ENCODE measurements around the gene LRRC53.

The LRRC53 gene

DNA sequence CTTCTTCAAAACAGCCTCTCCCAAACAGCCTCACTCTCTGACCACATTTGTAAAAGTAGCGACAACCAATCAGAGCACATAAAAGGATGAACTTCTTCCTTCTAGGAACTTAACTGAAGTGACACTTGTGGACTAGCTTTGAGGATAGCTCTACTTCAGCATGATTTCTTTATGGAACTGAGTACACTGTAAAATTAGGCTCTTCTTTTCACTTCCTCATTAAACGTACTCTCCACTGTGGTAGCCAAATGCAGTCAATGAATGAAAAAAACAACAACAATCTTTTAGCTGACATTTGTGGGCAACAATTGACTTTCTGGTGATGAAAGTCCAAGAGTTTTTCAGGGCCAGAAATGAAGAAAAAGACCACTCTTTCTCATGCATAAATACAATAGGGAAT is 9.6 kb downstream of the LRRC53 start:
- H3K9me3 ChIP-seq (ENCODE audit: severe bottlenecking) = no peaks in the 10 kb centered on the region
- no peak overlapping the region for H3K4me3 ChIP-seq (ENCODE audit: severe bottlenecking)
- H3K4me1 ChIP-seq (ENCODE audit: insufficient read depth, poor library complexity, severe bottlenecking) = no peaks in the 10 kb centered on the region
- no peak for DNase-seq (ENCODE audit: low spot score)
- peaks cover 11% of the 10 kb centered on the region for H3K27me3 ChIP-seq (ENCODE audit: insufficient read depth, poor library complexity, severe bottlenecking)
- H3K36me3 ChIP-seq (ENCODE audit: low read depth) = no peaks in the 10 kb centered on the region
- TF ChIP-seq, protein P1, sequence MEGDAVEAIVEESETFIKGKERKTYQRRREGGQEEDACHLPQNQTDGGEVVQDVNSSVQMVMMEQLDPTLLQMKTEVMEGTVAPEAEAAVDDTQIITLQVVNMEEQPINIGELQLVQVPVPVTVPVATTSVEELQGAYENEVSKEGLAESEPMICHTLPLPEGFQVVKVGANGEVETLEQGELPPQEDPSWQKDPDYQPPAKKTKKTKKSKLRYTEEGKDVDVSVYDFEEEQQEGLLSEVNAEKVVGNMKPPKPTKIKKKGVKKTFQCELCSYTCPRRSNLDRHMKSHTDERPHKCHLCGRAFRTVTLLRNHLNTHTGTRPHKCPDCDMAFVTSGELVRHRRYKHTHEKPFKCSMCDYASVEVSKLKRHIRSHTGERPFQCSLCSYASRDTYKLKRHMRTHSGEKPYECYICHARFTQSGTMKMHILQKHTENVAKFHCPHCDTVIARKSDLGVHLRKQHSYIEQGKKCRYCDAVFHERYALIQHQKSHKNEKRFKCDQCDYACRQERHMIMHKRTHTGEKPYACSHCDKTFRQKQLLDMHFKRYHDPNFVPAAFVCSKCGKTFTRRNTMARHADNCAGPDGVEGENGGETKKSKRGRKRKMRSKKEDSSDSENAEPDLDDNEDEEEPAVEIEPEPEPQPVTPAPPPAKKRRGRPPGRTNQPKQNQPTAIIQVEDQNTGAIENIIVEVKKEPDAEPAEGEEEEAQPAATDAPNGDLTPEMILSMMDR (IDR thresholded peaks at IDR 0.05; ENCODE audit: poor library complexity, severe bottlenecking) = no peak
- no peak for ATAC-seq (ENCODE audit: low read depth)
- H3K27ac ChIP-seq (ENCODE audit: poor library complexity, severe bottlenecking) = no peak overlapping the region

- TF ChIP-seq, protein P1 (IDR thresholded peaks at IDR 0.05; ENCODE audit: poor library complexity, severe bottlenecking) = no peak
- ATAC-seq (ENCODE audit: low read depth) (0 out of 3 replicates have a peak, but pooled peaks have one; percentile 50), DNase-seq (ENCODE audit: low spot score) (no peak)
These were observed 10.0 kb downstream of the LRRC53 start for GRCh38 chr1:74502432-74502831.

DNA sequence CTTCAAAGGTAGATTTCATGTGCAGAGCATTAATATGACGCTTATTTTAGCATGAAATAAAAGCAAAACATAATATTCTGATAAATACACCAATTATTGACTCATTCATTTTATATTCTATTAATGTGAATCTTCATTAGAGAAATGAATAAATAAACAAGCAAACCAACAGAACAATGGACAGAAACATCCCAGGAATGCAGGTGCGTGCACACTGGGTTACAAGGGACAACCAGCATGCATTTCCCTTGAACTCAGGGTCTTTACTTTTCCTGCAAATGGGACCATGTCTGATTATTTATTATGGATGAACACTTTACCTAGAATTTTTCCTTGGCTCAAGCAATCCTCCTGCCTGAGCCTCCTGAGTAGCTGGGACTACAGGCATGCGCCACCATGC is 13.5 kb downstream of the LRRC53 start:
- H3K9me3 ChIP-seq (ENCODE audit: severe bottlenecking) = no peaks in the 10 kb centered on the region
- ATAC-seq (ENCODE audit: low read depth) = no peak
- H3K27ac ChIP-seq (ENCODE audit: poor library complexity, severe bottlenecking) = no peak overlapping the region
- no peaks in the 10 kb centered on the region for H3K4me1 ChIP-seq (ENCODE audit: insufficient read depth, poor library complexity, severe bottlenecking)
- no peaks in the 10 kb centered on the region for H3K36me3 ChIP-seq (ENCODE audit: low read depth)
- TF ChIP-seq, protein P1 (IDR thresholded peaks at IDR 0.05; ENCODE audit: poor library complexity, severe bottlenecking) = no peak
- no peak overlapping the region for H3K4me3 ChIP-seq (ENCODE audit: severe bottlenecking)
- DNase-seq (ENCODE audit: low spot score) = no peak
- H3K27me3 ChIP-seq (ENCODE audit: insufficient read depth, poor library complexity, severe bottlenecking) = no peaks in the 10 kb centered on the region

More at GRCh38 chr1:74502432-74502831, 10.0 kb downstream of the LRRC53 start:
- peaks cover 11% of the 10 kb centered on the region for H3K27me3 ChIP-seq (ENCODE audit: insufficient read depth, poor library complexity, severe bottlenecking)
- no peak overlapping the region for H3K4me3 ChIP-seq (ENCODE audit: severe bottlenecking)
- H3K27ac ChIP-seq (ENCODE audit: poor library complexity, severe bottlenecking) = no peak overlapping the region
- H3K36me3 ChIP-seq (ENCODE audit: low read depth) = no peaks in the 10 kb centered on the region
- H3K9me3 ChIP-seq (ENCODE audit: severe bottlenecking) = no peaks in the 10 kb centered on the region
- no peaks in the 10 kb centered on the region for H3K4me1 ChIP-seq (ENCODE audit: insufficient read depth, poor library complexity, severe bottlenecking)

GRCh38 chr1:74496669-74497068 is 15.7 kb downstream of the LRRC53 start:
- DNase-seq (ENCODE audit: low spot score) = no peak
- Histone ChIP-seq H3K4me3 (ENCODE audit: severe bottlenecking) (no peak overlapping the region), H3K4me1 (ENCODE audit: insufficient read depth, poor library complexity, severe bottlenecking) (no peaks in the 10 kb centered on the region), H3K27me3 (ENCODE audit: insufficient read depth, poor library complexity, severe bottlenecking) (no peaks in the 10 kb centered on the region), H3K36me3 (ENCODE audit: low read depth) (no peaks in the 10 kb centered on the region), H3K9me3 (ENCODE audit: severe bottlenecking) (no peaks in the 10 kb centered on the region), H3K27ac (ENCODE audit: poor library complexity, severe bottlenecking) (no peak overlapping the region)
- ATAC-seq (ENCODE audit: low read depth) = no peak
- TF ChIP-seq, protein P1 (IDR thresholded peaks at IDR 0.05; ENCODE audit: poor library complexity, severe bottlenecking) = no peak

GRCh38 chr1:74486036-74486435 is 26.4 kb downstream of the LRRC53 start:
- H3K9me3 ChIP-seq (ENCODE audit: severe bottlenecking) = no peaks in the 10 kb centered on the region
- H3K27ac ChIP-seq (ENCODE audit: poor library complexity, severe bottlenecking) = no peak overlapping the region
- no peaks in the 10 kb centered on the region for H3K4me1 ChIP-seq (ENCODE audit: insufficient read depth, poor library complexity, severe bottlenecking)
- H3K4me3 ChIP-seq (ENCODE audit: severe bottlenecking) = no peak overlapping the region
- ATAC-seq (ENCODE audit: low read depth) (no peak), DNase-seq (ENCODE audit: low spot score) (no peak)
- H3K27me3 ChIP-seq (ENCODE audit: insufficient read depth, poor library complexity, severe bottlenecking) = no peaks in the 10 kb centered on the region
- TF ChIP-seq, protein P1 (IDR thresholded peaks at IDR 0.05; ENCODE audit: poor library complexity, severe bottlenecking) = no peak
- H3K36me3 ChIP-seq (ENCODE audit: low read depth) = no peaks in the 10 kb centered on the region

Data from RWPE2 (cell line).